Uterus (tissue), 2 donors: ENCODE results near the gene MS4A4A.

ENCODE experiments used
- POLR2A ChIP-seq, 2 donors: fragments of 450-650 bp; IDR thresholded peaks; one replicate each; pipeline ENCODE4 v1.6.1; 2016; ENCODE audit warnings: antibody characterized with exemption in 2 of 2, mild to moderate bottlenecking in 1 of 2, moderate library complexity in 1 of 2
- TF ChIP-seq, protein P1 (sequence below), 4 experiments: fragments of 200-600 bp in 2 of 4; fragments of 450-650 bp in 2 of 4; sonication (generic) in 2 of 4; IDR thresholded peaks; one replicate each; pipeline ENCODE4 v1.5.1; 2016 to 2019; ENCODE audit warnings: antibody characterized with exemption in 4 of 4, mild to moderate bottlenecking in 2 of 4, moderate library complexity in 1 of 4

DNA sequence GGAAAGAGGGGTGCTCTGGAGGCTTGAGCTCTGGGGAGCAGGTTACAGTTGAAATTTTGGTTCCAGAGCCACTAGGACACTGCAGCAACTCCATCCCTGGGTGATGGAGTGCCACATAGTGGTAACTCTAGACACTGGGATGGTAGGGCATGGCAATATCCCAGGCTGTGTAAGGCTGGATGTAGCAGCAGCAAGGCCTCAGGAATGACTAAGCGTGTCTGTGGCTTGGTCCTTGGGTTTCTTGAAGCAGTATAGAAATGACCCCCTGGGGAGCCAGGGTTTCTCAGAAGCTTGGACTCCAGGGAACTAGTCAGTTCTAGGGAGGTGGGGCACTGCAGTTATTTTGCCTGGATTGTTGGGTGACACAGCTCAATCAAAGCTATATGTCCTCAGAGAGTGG lies 8.1 kb downstream of the MS4A4A start:
- TF ChIP-seq, protein P1, sequence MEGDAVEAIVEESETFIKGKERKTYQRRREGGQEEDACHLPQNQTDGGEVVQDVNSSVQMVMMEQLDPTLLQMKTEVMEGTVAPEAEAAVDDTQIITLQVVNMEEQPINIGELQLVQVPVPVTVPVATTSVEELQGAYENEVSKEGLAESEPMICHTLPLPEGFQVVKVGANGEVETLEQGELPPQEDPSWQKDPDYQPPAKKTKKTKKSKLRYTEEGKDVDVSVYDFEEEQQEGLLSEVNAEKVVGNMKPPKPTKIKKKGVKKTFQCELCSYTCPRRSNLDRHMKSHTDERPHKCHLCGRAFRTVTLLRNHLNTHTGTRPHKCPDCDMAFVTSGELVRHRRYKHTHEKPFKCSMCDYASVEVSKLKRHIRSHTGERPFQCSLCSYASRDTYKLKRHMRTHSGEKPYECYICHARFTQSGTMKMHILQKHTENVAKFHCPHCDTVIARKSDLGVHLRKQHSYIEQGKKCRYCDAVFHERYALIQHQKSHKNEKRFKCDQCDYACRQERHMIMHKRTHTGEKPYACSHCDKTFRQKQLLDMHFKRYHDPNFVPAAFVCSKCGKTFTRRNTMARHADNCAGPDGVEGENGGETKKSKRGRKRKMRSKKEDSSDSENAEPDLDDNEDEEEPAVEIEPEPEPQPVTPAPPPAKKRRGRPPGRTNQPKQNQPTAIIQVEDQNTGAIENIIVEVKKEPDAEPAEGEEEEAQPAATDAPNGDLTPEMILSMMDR (IDR thresholded peaks at IDR 0.05): no peak
- TF ChIP-seq POLR2A (IDR thresholded peaks at IDR 0.05): no peak
